Endothelial cell of umbilical vein (primary cell): Measurements from ENCODE around the gene SS18L1. TPM values are rescaled to one million over a fixed set of nuclear protein-coding genes. Genes with fewer than 3 reads are reported as not detected.

Experiments
- BruUV-seq: library from RNA; stranded (reverse); fragments of 400-500 nt; replicated peaks from 2 replicates; lab custom pipeline; 2021; lab: Mats Ljungman, UMichigan
- CTCF ChIA-PET: fragments of 300-600, 350-600 bp; sonication (Branson Sonifier 250); formaldehyde crosslinking; loops from one replicate; lab custom pipeline; 2021; ENCODE audit warnings: antibody characterized with exemption, inconsistent platforms; lab: Charles Lee
- POLR2A ChIA-PET: fragments of 300-600, 350-600 bp; sonication (Branson Sonifier 250); formaldehyde crosslinking; loops from one replicate; lab custom pipeline; 2021; ENCODE audit warnings: antibody characterized with exemption, inconsistent platforms; lab: Charles Lee
- DNase-seq: peaks from one replicate; pipeline ENCODE4 v3.0.0-alpha.2; 2011; ENCODE audit warnings: low read depth, low spot score
- FAIRE-seq: peaks from 2 replicates; lab custom pipeline; 2011; peaks lifted over from hg19 to GRCh38; lab: Jason Lieb, UNC
- H2AFZ ChIP-seq: 2 replicates; pipeline ENCODE4 v1.6.0; 2012; ENCODE audit warnings: low read depth, low read length, control low read depth, inconsistent platforms
- H3K27ac ChIP-seq: 2 replicates; pipeline ENCODE4 v1.5.1; 2011; ENCODE audit warnings: low read depth, mild to moderate bottlenecking, control low read depth, low read length, moderate library complexity; ENCODE audit not compliant: insufficient read depth
- H3K27me3 ChIP-seq, 2 experiments: 2 replicates each; pipeline versions ENCODE4 v1.6.0 to v1.6.1; 2011; ENCODE audit warnings: low read length in 2 of 2, mixed read lengths in 1 of 2; ENCODE audit not compliant: control insufficient read depth in 2 of 2, insufficient read depth in 2 of 2
- H3K36me3 ChIP-seq, 2 experiments: 2 replicates in 1 of 2; 3 replicates in 1 of 2; pipeline ENCODE4 v1.5.1; 2011; ENCODE audit warnings: low read length in 2 of 2, mild to moderate bottlenecking in 1 of 2, moderate library complexity in 1 of 2; ENCODE audit not compliant: control insufficient read depth in 2 of 2, insufficient read depth in 2 of 2; ENCODE audit errors: extremely low read depth in 1 of 2
- H3K4me1 ChIP-seq: 3 replicates; pipeline ENCODE4 v1.5.1; 2011; ENCODE audit warnings: mild to moderate bottlenecking, low read length; ENCODE audit not compliant: control insufficient read depth, insufficient read depth; ENCODE audit errors: extremely low read depth
- H3K4me2 ChIP-seq: 2 replicates; pipeline ENCODE4 v1.6.1; 2011; ENCODE audit warnings: low read length, control low read depth, mixed read lengths; ENCODE audit not compliant: insufficient read depth
- H3K4me3 ChIP-seq, 3 experiments: fragments of 200-600 bp in 1 of 3; sonication (generic), shearing (Covaris generic) in 1 of 3; replicated peaks in 1 of 3; 2 replicates each; pipeline ENCODE4 v1.5.1; 2011 to 2016; ENCODE audit warnings: control low read depth in 3 of 3, low read length in 3 of 3, mild to moderate bottlenecking in 2 of 3, inconsistent platforms in 1 of 3, low read depth in 1 of 3, moderate library complexity in 1 of 3; ENCODE audit not compliant: insufficient read depth in 1 of 3
- H3K79me2 ChIP-seq: 2 replicates; pipeline ENCODE4 v1.6.0; 2012; ENCODE audit warnings: low read length, inconsistent platforms; ENCODE audit not compliant: control insufficient read depth, insufficient read depth
- H3K9ac ChIP-seq: replicated peaks from 2 replicates; pipeline ENCODE3; 2011; ENCODE audit warnings: low read length, control low read depth; ENCODE audit not compliant: insufficient read depth; ENCODE audit errors: extremely low read depth
- H3K9me1 ChIP-seq: replicated peaks from 3 replicates; pipeline ENCODE4 v1.6.0; 2011; ENCODE audit warnings: mild to moderate bottlenecking, low read length; ENCODE audit not compliant: control insufficient read depth, insufficient read depth; ENCODE audit errors: extremely low read depth
- H3K9me3 ChIP-seq: replicated peaks from 2 replicates; pipeline ENCODE4 v1.5.1; 2012; ENCODE audit warnings: low read length, inconsistent platforms; ENCODE audit not compliant: control insufficient read depth, insufficient read depth
- H4K20me1 ChIP-seq: replicated peaks from 2 replicates; pipeline ENCODE3; 2011; ENCODE audit warnings: mild to moderate bottlenecking, low read length; ENCODE audit not compliant: control insufficient read depth, insufficient read depth; ENCODE audit errors: extremely low read depth
- EZH2 ChIP-seq: IDR thresholded peaks from 2 replicates; pipeline ENCODE4 v1.6.1; 2012; ENCODE audit warnings: borderline replicate concordance, low read depth, mild to moderate bottlenecking, moderate library complexity, low read length, inconsistent platforms; ENCODE audit not compliant: severe bottlenecking
- FOS ChIP-seq: IDR thresholded peaks from 2 replicates; pipeline ENCODE4 v1.6.1; 2011; ENCODE audit warnings: mild to moderate bottlenecking, low read length, moderate library complexity, borderline replicate concordance; ENCODE audit not compliant: insufficient read depth
- GATA2 ChIP-seq: IDR thresholded peaks from 2 replicates; pipeline ENCODE4 v1.7.0; 2011; ENCODE audit warnings: low read depth, mild to moderate bottlenecking, moderate library complexity, mixed read lengths, low read length; ENCODE audit not compliant: insufficient read length, insufficient read depth
- JUN ChIP-seq: IDR thresholded peaks from 2 replicates; pipeline ENCODE4 v1.6.1; 2011; ENCODE audit warnings: borderline replicate concordance, low read depth; ENCODE audit not compliant: insufficient read length, insufficient read depth
- MYC ChIP-seq: IDR thresholded peaks from one replicate; pipeline ENCODE4 v1.6.1; 2011; ENCODE audit warnings: mild to moderate bottlenecking, low read depth, low read length
- POLR2A ChIP-seq: IDR thresholded peaks from 2 replicates; pipeline ENCODE4 v1.6.1; 2012; ENCODE audit warnings: low read depth, mild to moderate bottlenecking, control low read depth, low read length
- POLR2AphosphoS5 ChIP-seq: IDR thresholded peaks from 2 replicates; pipeline ENCODE4 v1.6.1; 2012; ENCODE audit warnings: low read depth, mild to moderate bottlenecking, control low read depth, low read length, moderate library complexity; ENCODE audit not compliant: insufficient read depth
- dilution Hi-C: fragments of 300-500 bp; cut with MboI; formaldehyde crosslinking; loops from one replicate; pipeline ENCODE4 v1.15.0; 2019; ENCODE audit warnings: low sequenced_read_pairs; ENCODE audit not compliant: extremely low pct_ligation_motif_present
- intact Hi-C: fragments of 100-400 bp; cut with micrococcal nuclease; formaldehyde crosslinking; loops from one replicate; pipeline ENCODE4 v1.10.0; 2022
- polyA plus RNA-seq, 4 experiments: library from polyadenylated mRNA; depleted of rRNA in 3 of 4; stranded (reverse) in 3 of 4; unstranded in 1 of 4; fragments of >200 nt; gene quantifications; 2 replicates each; pipeline versions ENCODE4 v1.2.1 to v1.2.3, GENCODE V29; 2011 to 2012; ENCODE audit warnings: missing spikeins in 1 of 4
- total RNA-seq: library from RNA; stranded (reverse); gene quantifications from 2 replicates; pipeline ENCODE4 v1.2.3, GENCODE V29; 2021
- TF ChIP-seq, protein P1 (sequence below): IDR thresholded peaks from 2 replicates; pipeline ENCODE4 v1.6.1; 2011; ENCODE audit not compliant: insufficient read depth, insufficient read length
- TF ChIP-seq, protein P2 (sequence below), 2 donors: IDR thresholded peaks; 1 replicate in 1 of 2; 2 replicates in 1 of 2; pipeline ENCODE4 v1.5.1; 2011; ENCODE audit warnings: low read length in 2 of 2, mild to moderate bottlenecking in 2 of 2, moderate library complexity in 2 of 2, control low read depth in 1 of 2, inconsistent platforms in 1 of 2, low read depth in 1 of 2; ENCODE audit not compliant: insufficient read depth in 1 of 2; ENCODE audit errors: extremely low read depth in 1 of 2

SS18L1 gene
- total and polyA plus RNA-seq, 2 donors (not counting 3 experiments of a cell fraction or from before 2014, with no cell fraction given), result 15.4 to 21.7 TPM

DNA sequence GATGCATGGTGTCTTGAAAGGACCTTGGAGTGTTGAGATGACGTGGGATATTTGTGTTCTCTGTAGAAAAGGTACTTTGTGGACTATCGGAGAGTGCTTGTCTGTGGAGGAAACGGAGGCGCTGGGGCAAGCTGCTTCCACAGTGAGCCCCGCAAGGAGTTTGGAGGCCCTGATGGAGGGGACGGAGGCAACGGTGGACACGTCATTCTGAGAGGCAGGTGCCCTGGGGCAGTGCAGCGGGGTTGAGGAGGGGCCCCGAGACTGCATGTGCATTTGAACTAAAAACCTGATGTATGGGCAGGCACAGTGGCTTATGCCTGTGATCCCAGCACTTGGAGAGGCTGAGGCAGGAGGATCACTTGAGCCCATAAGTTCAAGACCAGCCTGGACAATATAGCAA is 52.2 kb downstream of the SS18L1 start:
- H3K9ac ChIP-seq, result no peak overlapping the region
- H3K36me3 ChIP-seq, result peaks cover 2 to 22% of the 10 kb centered on the region in 2 experiments
- POLR2A ChIA-PET, result no interaction called here
- H3K79me2 ChIP-seq, result no peaks in the 10 kb centered on the region
- H2AFZ ChIP-seq, result no peak overlapping the region
- H3K9me3 ChIP-seq, result no peaks in the 10 kb centered on the region
- H4K20me1 ChIP-seq, result no peaks in the 10 kb centered on the region
- no peak overlapping the region for H3K27ac ChIP-seq
- CTCF ChIA-PET, result no interaction called here
- BruUV-seq, result no TSS peak
- H3K4me3 ChIP-seq, result no peak overlapping the region
- H3K9me1 ChIP-seq, result no peaks in the 10 kb centered on the region
- TF ChIP-seq, protein P1, sequence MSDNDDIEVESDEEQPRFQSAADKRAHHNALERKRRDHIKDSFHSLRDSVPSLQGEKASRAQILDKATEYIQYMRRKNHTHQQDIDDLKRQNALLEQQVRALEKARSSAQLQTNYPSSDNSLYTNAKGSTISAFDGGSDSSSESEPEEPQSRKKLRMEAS, result no peak
- TF ChIP-seq JUN (no peak), POLR2A (no peak), POLR2AphosphoS5 (no peak), MYC (no peak), FOS (no peak)
- no peaks in the 10 kb centered on the region for H3K27me3 ChIP-seq
- DNase-seq, result no peak
- intact Hi-C loops, result no loop called here
- dilution Hi-C loops, result no loop called here
- no peak overlapping the region for H3K4me2 ChIP-seq
- no peak for FAIRE-seq
- H3K4me1 ChIP-seq, result no peaks in the 10 kb centered on the region

DNA sequence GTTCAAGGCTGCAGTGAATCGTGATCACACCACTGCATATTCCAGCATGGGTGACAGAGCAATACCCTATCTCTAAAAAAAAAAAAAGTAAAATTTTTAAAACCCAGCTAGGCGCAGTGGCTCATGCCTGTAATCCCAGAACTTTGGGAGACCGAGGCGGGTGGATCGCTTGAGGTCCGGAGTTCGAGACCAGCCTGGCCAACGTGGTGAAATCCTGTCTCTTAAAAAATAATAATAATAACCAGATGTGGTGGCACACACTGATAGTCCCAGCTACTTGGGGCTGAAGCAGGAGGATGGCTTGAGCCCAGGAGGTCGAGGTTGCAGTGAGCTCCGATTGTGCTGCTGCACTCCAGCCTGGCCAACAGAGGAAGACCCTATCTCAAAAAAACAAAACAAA is 52.7 kb downstream of the SS18L1 start:
- no peaks in the 10 kb centered on the region for H3K4me1 ChIP-seq
- no peaks in the 10 kb centered on the region for H3K9me3 ChIP-seq
- no peaks in the 10 kb centered on the region for H3K27me3 ChIP-seq
- FAIRE-seq (no peak), DNase-seq (no peak)
- H3K9ac ChIP-seq, result no peak overlapping the region
- H4K20me1 ChIP-seq, result no peaks in the 10 kb centered on the region
- no peaks in the 10 kb centered on the region for H3K9me1 ChIP-seq
- no peak overlapping the region for H2AFZ ChIP-seq
- dilution Hi-C loops, result no loop called here
- no peak overlapping the region for H3K4me2 ChIP-seq
- H3K27ac ChIP-seq, result no peak overlapping the region
- no TSS peak for BruUV-seq
- ChIA-PET CTCF (no interaction called here), POLR2A (no interaction called here)
- intact Hi-C loops, result no loop called here
- TF ChIP-seq FOS, result no peak
- TF ChIP-seq POLR2AphosphoS5, result no peak
- TF ChIP-seq MYC, result no peak
- TF ChIP-seq, protein P2, sequence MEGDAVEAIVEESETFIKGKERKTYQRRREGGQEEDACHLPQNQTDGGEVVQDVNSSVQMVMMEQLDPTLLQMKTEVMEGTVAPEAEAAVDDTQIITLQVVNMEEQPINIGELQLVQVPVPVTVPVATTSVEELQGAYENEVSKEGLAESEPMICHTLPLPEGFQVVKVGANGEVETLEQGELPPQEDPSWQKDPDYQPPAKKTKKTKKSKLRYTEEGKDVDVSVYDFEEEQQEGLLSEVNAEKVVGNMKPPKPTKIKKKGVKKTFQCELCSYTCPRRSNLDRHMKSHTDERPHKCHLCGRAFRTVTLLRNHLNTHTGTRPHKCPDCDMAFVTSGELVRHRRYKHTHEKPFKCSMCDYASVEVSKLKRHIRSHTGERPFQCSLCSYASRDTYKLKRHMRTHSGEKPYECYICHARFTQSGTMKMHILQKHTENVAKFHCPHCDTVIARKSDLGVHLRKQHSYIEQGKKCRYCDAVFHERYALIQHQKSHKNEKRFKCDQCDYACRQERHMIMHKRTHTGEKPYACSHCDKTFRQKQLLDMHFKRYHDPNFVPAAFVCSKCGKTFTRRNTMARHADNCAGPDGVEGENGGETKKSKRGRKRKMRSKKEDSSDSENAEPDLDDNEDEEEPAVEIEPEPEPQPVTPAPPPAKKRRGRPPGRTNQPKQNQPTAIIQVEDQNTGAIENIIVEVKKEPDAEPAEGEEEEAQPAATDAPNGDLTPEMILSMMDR (IDR thresholded peaks at IDR 0.05; ENCODE audit: extremely low read depth in 1 of 2, insufficient read depth in 1 of 2, low read depth in 1 of 2, low read length in 2 of 2), result no peak
- TF ChIP-seq POLR2A, result no peak
- TF ChIP-seq, protein P1, result no peak
- no peak for TF ChIP-seq JUN
- no peak for TF ChIP-seq GATA2
- no peak for TF ChIP-seq EZH2
- no peak overlapping the region for H3K4me3 ChIP-seq
- peaks cover 0 to 23% of the 10 kb centered on the region in 2 experiments for H3K36me3 ChIP-seq
- H3K79me2 ChIP-seq, result no peaks in the 10 kb centered on the region
